Pons (tissue), 1 donor: ENCODE results near the gene RING1.
"Not testable (repeated sequence)": the region's sequence is repeated elsewhere in the genome, so short reads cannot be mapped to it uniquely, and the experiment has no call there.

Experiments
- DNase-seq: peaks from one replicate; pipeline ENCODE4 v3.0.0-alpha.2; 2016; ENCODE audit warnings: low spot score

The RING1 gene

GRCh38 chr6:33206027-33206863 lies 2.1 kb upstream of the RING1 start:
- DNase-seq = no peak

- DNase-seq = no peak
Observed at GRCh38 chr6:33206864-33207551, 1.3 kb upstream of the RING1 start.

- DNase-seq = no peak
Observed at GRCh38 chr6:33207552-33208090, 679 bp upstream of the RING1 start.

GRCh38 chr6:33209856-33210255 lies 1.6 kb downstream of the RING1 start:
- no peak for DNase-seq

- no peak for DNase-seq
Observed at GRCh38 chr6:33211136-33211535, 2.8 kb downstream of the RING1 start.

GRCh38 chr6:33211666-33212422 lies 3.5 kb downstream of the RING1 start:
- no peak for DNase-seq

GRCh38 chr6:33212857-33213165 lies 4.5 kb downstream of the RING1 start:
- DNase-seq = no peak

GRCh38 chr6:33213166-33213988 lies 5.1 kb downstream of the RING1 start:
- DNase-seq = no peak

GRCh38 chr6:33213989-33214335 lies 5.7 kb downstream of the RING1 start:
- no peak for DNase-seq

GRCh38 chr6:33215271-33216116 lies 7.2 kb downstream of the RING1 start:
- no peak for DNase-seq

GRCh38 chr6:33216117-33216649 lies 7.9 kb downstream of the RING1 start:
- no peak for DNase-seq

- DNase-seq = no peak
Observed at GRCh38 chr6:33217246-33217645, 8.9 kb downstream of the RING1 start.

GRCh38 chr6:33217681-33218080 lies 9.4 kb downstream of the RING1 start:
- DNase-seq = no peak

GRCh38 chr6:33226503-33227120 lies 18.3 kb downstream of the RING1 start:
- DNase-seq = not testable (repeated sequence)

GRCh38 chr6:33235221-33235634 lies 26.9 kb downstream of the RING1 start:
- DNase-seq = no peak

GRCh38 chr6:33236328-33236727 lies 28.0 kb downstream of the RING1 start:
- DNase-seq = no peak

- DNase-seq = no peak
Observed at GRCh38 chr6:33236852-33237251, 28.6 kb downstream of the RING1 start.

GRCh38 chr6:33237741-33238140 lies 29.4 kb downstream of the RING1 start:
- no peak for DNase-seq

GRCh38 chr6:33241968-33242367 lies 33.7 kb downstream of the RING1 start:
- no peak for DNase-seq

- no peak for DNase-seq
Observed at GRCh38 chr6:33243476-33243875, 35.2 kb downstream of the RING1 start.
